Kidney tubule cell (primary cell): ENCODE data around the gene TBCCD1.
"Not testable (repeated sequence)": the region's sequence is repeated elsewhere in the genome, so short reads cannot be mapped to it uniquely, and the experiment has no call there.

Experiments used
- DNase-seq: peaks from one replicate; pipeline ENCODE4 v3.0.0-alpha.2; 2018; ENCODE audit warnings: low spot score

Gene TBCCD1

DNA sequence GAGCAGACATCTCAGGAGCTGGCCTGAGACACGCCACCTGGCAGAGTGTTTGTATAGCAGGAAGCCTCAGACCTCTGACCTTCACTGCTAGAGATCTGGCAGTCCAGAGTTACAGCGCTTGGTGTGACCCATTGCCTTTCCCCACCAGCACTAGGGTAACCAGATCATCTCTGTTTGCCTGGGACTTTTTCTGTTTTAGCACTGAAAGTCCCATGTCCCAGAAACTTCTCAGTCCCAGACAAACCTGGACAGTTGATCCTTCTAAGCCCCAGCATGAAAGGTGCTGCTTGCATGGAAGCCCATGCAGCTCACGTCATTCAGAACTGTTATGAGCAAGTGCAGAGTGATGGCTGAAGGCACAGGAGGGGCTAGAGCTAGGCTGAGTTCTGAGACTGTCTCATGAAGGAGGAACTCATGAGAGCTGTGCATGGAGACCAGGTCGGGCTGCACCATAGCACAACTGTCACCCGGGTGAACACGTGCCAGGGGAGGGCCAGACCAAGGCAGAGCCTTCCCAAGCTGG is 27.5 kb upstream of the TBCCD1 start:
- DNase-seq = no peak

DNA sequence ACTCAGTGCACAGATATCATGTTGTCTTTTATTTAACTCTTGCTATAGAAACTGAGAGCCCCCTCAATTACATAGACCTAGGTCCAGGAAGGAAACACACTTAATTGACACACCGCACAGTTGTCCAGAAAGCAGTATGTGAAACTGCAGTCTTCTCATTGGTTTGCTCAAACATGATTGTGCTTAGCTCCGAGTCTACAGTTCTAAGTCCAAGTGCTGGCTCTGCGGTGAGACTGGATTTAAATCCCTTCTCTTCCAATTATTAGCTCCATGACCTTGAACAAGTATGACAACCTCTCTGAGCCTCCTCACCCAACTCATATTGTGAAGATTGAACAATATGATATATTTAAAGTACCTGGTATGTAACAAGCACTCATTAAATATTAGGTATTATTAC is 26.7 kb upstream of the TBCCD1 start:
- no peak for DNase-seq

DNA sequence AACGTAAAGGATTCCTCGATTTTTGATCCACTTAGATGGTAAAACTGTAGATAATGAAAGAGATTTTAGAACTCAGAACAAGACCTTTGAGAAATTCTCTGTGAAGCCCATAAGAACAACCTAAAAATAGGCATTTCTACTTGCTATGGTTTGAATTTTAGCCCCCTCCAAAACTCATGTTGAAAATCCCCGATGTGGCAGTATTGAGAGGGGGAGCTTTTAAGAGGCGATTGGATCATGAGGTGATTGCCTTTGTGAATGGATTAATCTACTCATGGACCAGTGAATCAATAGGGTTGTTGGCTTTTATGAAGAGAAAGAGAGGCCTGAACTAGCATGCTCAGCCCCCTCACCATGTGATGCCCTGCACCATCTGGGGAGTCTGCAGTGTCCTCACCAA is 25.5 kb upstream of the TBCCD1 start:
- no peak for DNase-seq

DNA sequence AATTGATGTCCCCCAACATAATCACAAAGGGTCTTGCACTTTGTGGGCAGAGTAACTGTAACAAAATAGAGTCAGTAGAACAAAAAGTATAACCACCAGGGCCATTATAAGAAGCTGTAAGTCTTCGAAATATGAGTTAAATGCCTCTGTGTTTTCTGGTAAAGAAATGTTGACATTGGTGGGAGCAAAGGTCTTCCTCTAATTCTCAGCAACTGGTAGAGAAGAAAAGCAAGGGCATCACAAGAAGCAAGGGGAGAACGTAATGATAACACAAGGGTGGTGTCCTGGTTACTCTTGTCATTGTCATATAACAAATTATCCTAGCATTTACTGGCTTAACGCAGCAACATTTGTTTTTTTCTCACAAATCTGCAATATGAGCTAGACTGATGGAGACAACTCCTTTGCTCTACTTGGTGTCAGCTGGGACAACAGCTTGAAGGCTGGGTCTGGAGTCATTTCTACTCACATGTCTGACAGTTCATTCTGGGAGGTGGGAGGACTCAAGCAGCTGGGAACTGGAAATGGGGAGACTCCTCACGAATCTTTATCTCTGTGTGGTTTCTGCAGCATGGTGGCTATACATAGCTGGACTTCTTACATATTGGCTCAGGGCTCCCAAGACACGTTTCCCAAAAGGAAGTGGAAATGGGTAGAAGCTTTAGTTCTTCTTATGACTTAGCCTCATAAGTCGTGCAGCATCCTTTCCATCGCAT is 23.6 kb upstream of the TBCCD1 start:
- no peak for DNase-seq

DNA sequence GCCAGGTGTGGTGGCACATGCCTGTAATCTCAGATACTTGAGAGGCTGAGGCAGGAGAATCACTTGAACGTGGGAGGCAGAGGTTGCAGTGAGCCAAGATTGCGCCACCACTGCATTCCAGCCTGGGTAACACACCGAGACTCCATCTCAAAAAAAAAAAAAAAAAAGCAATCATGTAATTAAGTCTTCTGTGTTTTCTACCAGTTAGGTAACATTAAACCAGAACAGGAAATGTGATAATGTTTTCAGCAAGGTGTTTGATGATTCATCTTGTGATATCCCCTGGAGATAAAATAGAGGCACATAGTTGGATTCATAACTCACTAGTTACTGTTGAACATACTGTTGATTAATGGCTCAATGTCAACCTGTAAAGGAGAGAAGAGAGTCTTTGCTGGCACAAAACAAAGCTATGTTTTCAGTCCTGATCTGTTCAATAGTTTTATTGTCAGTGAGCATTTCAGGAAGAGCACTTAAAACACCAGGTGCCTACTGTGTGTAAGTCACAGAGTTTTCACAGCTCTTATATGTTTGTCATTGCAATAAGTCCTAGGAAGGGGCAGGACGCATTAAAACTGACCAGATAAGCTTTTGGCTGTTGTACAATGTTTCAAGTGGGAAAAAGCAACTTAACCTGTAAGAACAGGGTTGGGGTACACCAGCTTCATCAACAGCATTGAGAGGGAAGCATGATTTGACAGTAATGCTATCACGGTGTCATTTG is 22.9 kb upstream of the TBCCD1 start:
- peak; percentile 95 for DNase-seq

DNA sequence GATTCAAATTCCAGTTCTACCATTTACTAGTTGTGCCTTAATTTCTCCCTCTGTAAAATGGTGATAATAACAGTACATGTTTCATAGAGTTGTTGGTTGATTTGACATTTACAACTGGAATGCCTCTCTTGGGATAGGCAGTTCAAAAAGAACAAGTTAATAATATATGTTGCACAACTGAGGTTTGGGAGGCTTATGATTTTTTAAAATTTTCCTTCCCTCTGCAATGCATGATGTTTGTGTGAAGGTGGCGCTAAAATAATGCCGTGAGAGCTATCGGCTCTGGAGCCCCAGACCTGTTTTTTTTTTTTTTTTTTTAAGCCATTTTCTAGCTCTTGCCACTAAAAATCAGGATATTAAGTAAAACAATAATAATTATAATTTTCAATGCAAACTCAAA is 22.0 kb upstream of the TBCCD1 start:
- DNase-seq = no peak

DNA sequence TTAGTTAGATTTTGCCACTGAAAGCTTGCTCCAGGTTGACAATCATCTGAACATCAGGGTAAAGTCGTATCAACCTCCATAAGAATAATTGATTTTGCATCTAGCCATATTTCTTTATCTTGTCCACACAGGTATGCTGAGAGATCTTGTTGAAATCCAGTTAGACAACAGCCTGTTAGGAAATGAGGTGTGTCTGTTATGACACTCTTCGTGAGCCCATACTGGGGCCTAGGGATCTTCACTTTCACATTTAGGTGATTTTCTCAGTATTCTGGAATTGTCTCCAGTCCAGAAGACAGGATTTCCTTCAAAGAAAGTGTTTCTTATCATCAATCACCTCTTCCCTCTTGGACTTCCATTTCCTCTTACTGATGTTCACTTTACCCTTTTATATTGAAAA is 21.5 kb upstream of the TBCCD1 start:
- peak; percentile 51 for DNase-seq

DNA sequence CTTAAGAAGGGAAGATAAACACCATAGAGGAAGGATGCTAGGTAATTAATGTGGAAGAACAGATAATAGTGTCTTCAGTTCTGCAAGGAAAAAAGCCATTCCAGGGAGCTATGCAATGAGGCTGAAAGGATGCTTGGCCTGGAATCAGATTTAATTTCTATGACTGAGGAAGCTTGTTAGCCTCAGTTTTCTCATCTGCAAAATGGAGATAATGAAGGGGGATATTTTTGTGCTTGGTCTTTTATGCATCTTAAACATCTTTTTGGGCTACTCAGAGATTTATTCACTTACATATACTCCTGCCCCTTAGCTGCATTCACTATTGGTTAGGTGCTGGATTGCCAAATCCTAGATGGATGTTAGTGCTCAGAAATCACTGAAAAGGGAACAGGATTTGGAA is 20.0 kb upstream of the TBCCD1 start:
- no peak for DNase-seq

DNA sequence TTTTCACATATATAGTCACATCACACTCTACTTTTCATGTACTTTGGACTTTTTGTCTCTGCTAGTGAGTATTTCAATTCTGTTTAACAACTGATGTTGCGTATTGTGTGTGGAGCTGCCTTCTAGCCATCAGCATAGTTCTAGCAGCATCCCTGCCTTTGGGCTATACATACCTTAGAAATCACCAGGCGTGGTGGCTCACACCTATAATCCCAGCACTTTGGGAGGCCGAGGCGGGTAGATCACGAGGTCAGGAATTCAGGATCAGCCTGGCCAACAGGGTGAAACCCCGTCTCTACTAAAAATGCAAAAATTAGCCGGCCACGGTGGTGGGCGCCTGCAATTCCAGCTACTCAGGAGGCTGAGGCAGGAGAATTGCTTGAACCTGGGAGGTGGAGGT is 19.1 kb upstream of the TBCCD1 start:
- DNase-seq = not testable (repeated sequence)

DNA sequence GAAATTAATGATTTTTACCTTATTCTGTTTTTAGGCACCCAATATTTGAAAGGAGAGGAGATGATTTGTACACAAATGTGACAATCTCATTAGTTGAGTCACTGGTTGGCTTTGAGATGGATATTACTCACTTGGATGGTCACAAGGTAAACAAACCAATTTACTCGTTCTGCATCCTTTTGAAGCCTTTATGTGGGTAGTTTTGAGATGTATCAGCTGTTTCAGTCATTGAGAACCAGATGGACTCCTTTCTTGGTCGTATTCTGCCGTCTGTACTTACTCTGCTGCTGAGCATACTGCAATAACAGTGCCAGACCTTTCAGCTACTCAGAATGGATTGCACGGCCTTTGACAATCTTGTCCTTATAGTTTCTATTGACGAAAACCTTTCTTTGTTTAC is 16.7 kb upstream of the TBCCD1 start:
- DNase-seq = no peak

DNA sequence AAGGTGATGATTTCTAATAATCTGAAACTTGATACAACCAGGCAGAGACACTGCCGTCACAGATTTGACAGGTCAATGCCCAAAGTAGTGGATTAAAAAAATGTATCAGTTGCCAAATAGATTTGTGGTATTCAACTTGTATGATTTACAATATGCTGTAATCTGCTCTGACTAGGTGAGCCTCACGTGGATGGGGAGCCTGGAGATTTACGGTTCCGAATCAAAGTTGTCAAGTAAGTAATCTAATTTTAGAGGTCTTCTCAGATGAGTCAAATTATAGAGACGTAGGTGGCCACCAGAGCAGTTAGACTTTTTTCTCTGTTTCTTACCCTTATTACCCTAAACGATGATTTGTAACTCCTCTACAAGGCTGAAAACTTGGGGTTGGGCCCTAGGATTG is 15.4 kb upstream of the TBCCD1 start:
- no peak for DNase-seq

DNA sequence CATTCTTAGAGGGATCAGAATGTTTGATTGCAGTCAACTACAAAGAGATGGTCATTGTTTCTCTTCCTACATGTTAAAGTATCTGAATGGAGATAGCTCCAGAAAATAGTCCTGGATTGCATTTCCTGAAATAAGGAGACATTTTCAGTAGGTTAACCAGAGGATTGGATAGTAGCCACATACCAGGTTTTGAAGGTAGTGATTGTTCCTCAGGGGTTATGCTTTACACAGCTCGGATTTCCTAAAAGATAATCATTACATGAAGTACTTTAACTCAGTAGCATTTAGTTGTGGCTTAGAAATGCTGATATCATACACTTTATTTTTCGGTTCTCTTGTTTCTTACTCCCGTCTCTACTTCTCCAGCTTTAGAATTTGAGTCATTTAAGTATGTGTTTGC is 13.6 kb upstream of the TBCCD1 start:
- no peak for DNase-seq

DNA sequence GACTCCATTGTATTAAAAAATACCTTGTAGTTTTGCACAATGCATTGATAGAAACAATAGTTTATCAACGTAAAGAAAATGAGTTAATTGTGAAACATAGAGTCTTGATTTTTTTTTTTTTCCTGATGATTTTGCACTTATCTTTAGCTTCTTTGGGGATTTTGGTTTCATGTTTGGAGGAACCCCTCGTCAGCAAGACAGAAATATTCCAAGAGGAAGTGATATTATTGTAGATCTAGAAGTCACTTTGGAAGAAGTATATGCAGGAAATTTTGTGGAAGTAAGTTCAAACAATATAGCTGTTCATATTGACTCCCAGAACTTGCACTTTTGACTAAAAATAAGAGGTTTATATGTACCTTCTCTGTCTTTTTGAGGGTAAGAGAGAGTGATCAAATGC is 10.4 kb upstream of the TBCCD1 start:
- DNase-seq = no peak

DNA sequence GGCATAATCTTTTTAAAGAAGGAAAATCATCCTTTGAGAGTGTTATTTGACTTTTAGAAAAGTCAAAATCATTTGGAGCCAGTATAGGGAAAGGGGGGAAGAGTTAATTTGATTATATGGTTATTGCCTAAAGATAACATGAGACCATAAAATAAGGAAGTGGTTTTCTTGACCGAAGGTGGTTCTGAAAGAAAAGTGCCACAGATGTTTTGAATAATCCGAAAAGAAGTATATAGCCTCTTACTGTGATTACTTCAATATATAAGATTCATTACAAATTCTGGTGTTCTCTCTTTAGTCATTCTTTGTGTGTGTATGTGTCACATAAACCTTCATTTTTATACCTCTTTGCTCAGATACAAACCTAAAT is 4.5 kb upstream of the TBCCD1 start:
- no peak for DNase-seq

DNA sequence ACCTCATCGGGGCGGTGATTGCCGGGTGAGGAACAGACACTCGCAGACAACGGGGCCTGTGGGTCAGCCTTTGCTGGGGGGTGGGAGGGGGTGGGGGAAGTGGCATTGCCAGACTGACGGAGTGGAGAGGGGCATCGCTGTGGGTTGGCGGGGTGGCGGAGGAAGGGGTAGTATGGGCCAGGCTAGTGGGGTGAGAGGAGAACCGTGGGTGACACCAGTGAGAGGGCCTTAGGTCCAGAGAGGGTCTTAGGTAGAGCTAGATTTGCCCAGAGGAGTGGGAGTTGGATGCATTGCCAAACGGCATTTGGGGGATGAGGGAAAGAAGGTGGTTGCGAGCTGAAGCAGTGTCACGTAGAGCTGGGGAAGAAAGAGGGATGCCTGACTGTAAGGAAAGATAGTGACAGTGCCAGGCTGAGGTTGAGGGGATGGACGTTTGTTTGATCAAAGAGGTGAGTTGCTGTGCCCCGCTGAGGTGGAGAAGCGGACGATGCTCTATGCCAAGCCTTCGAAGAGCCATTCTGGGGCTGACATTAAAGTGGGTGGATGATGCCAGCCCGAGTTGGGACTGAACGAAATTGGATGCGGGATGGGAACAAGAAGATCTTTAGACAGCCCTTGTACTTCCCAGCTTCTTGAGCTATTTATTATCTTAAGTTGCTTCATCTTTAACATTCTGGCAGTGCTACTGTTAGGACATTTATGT is 4.0 kb upstream of the TBCCD1 start:
- DNase-seq = no peak

DNA sequence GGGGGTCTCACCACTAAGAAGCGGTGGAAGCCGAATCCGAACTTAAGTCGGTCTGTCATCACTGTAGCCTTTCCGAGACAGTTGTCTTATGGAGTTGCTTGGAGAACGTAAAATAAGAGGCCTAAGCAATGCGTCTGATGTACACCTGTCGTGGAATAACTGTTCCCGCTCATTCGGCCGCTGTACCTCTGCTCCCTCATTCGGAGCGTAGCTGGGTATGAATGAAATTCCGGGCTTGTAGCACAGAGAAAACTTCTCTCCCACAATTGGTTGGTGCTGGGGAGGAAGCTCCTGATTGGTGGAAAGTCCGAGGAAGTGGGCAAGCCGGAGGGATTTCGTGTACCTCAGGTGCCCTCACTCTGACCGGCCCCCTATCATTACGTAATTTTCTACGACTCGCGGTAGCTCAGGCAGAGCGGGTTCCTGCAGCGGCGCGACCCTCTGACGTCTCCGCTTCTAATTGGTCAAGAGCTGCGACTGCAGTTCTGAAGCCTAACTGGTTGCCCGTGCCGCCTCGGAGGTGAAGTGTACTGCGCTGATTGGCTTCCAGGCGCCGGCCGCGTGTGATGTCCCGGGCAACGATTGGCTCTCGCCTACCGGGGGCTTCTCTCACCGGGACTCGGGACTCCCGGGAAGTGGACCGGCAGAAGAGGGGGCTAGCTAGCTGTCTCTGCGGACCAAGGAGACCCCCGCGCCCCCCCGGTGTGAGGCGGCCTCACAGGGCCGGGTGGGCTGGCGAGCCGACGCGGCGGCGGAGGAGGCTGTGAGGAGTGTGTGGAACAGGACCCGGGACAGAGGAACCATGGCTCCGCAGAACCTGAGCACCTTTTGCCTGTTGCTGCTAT is 3.2 kb upstream of the TBCCD1 start, which contains the start of gene DNAJB11:
DNAJB11 (plus strand) TSS at position 625 of the 845 bp plus-strand sequence; CDS start at position 803, 178 bp downstream.
- peak; percentile 100 for DNase-seq

DNA sequence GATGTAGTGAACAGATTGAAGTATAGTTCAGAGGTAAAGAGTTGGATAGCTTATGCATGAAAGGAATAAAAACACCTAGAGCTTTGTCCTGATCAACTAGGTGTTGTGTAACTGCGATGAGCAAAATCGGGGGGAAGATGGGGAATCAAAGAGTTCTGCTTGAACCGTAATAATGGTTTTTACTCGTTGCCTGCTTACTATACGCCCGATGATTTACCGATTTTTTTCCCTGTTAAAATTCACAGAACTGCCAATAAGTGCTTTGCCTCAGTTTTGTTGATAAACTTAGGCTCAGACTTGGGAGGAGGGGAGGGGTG is 2.6 kb upstream of the TBCCD1 start:
- no peak for DNase-seq

DNA sequence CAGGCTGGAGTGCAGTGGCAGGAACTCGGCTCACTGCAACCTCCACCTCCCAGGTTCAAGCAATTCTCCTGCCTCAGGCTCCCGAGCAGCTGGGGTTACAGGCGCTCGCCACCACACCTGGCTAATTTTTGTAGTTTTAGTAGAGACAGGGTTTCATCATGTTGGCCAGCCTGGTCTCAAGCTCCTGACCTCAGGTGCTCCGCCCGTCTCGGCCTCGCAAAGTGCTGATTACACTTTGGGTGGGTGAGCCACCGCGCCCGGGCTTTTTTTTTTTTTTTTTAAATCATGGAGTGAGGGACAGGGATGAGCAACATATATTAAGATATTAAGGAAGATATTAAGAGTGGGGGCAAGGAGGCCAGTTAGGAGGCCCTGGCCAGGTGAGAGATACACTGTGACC is 2.2 kb upstream of the TBCCD1 start:
- not testable (repeated sequence) for DNase-seq

DNA sequence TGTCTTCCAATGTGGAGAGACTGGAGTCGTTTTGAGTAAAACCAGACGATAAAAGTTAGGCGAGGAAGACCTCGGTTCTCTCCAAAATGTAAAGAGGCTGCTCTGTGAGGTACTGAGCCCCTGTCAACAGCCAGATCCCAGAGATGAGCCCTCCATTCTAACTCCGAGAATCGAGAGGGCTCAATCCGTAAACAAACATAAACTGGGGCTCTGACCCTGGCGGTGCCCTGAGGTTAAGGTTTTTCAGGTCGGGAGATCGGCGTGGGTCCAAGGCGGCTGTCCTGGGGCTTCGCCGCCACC is 417 bp downstream of the TBCCD1 start:
- DNase-seq = no peak

DNA sequence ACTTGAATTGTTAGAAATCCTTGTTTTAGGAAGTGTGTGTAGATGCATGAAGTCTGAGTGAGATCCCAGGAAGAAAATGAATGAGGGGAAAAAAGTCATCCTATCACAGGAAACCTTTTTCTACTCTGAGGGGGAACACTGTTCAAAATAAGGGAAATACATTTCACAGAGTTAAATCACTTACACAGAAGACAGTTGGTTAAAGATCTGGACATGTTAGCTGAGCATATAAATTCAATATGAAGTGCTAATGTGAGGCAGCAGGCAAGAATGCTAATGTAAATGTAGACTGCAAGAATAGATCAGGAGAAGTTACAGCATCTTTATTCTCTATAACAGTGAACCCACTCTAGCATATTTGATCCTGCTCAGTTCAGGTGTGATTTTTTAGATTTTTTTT is 2.6 kb downstream of the TBCCD1 start:
- DNase-seq = no peak

DNA sequence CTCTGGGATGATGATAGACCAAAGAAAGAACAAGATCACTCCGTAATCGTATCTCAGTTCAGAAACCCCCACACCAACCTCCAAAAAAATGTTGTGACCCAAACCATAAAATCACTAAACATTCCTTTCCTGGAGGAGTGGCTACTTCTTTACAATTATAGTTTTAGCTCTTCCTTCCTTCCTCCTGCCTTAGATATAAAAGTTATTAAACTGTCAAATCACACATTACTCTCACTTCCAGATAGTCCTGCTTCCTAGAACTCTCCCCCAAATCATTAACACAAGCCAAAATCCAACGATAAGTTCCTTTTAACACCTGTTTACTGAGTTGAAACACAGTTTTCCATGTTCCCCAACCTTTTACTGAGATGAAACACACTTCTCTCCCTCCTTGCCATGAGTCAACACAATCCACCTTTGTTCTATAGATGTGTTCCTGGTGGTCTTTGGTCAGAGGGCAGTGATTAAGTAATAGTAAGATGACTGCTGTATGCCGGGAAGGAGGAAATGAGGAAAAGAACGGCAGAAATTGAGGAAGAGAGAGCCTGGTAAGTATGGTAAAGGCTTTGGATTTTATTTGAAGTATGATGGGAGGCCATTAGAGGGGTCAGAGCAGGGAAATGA is 14.6 kb downstream of the TBCCD1 start:
- no peak for DNase-seq

DNA sequence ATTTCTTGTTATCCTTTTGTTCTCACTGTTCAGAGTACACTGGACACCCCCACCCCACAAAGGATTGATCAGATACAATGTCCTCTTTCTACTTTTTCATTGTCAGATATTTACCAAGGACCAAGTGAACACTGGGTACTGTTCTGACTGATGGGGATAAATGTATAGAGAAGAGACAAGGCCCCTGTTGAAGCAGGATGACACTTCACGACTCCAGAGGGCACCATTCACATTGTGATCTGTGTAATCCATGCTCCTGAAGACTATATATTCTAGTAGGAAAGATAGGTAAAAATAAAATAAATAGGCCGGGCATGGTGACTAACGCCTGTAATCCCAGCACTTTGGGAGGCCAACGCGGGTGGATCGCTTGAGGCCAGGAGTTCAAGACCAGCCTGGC is 15.8 kb downstream of the TBCCD1 start:
- no peak for DNase-seq
